Right lung (tissue), 5 donors: Measurements from ENCODE around the gene TNFSF12. TPM values are rescaled to one million over a fixed set of nuclear protein-coding genes. Genes with fewer than 3 reads are reported as not detected.
A peak's percentile ranks its signal among the peaks of the same experiment; 100 is the strongest.
"Not testable (repeated sequence)": the region's sequence is repeated elsewhere in the genome, so short reads cannot be mapped to it uniquely, and the experiment has no call there.

Source experiments
- DNase-seq, 2 donors: peaks; one replicate each; pipeline ENCODE4 v3.0.0-alpha.2; 2013
- polyA plus RNA-seq, 5 donors: library from polyadenylated mRNA; unstranded; fragments of 120-200 nt; gene quantifications; one replicate each; pipeline versions ENCODE4 v1.2.1 to v1.2.3, GENCODE V29; 2013; ENCODE audit warnings: inconsistent platforms in 1 of 5, low replicate concordance in 1 of 5; ENCODE audit not compliant: insufficient read length in 5 of 5, insufficient read depth in 1 of 5

Gene TNFSF12
- polyA plus RNA-seq, 5 donors = 20.1 to 40.5 (median 31.3) TPM

DNA sequence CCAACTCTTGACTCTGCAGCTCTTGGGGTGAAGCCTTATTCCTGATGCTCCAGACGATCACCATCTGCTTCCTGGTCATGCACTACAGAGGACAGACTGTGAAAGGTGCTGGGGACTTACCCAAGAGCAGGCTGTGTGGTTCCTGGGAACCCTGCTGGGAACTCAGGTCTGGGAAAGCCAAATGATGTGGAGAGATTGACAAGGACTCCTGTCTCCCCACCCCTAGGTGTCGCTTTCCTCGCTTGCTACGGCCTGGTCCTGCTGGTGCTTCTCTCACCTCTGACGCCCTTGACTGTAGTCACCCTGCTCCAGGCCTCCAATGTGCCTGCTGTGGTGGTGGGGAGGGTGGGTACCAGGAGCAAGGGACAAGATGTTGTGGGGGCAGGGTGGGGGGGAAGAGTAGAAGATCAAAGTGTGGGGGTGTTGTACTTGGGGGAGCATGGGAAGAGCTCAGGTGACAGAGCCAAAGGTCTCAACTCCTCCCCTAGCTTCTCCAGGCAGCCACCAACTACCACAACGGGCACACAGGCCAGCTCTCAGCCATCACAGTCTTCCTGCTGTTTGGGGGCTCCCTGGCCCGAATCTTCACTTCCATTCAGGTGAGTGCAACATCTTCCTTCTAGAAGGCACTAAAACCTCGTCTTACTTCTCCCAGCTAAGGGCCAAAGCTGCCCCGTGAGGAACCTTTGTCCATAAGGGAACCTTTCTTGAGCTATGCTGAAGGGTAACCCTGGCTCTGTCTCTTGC is 38.0 kb downstream of the TNFSF12 start:
- DNase-seq = no peak

GRCh38 chr17:7587420-7588151 is 38.7 kb downstream of the TNFSF12 start:
- DNase-seq = no peak

- DNase-seq = no peak
These were observed 39.8 kb downstream of the TNFSF12 start for GRCh38 chr17:7588553-7589203.

DNA sequence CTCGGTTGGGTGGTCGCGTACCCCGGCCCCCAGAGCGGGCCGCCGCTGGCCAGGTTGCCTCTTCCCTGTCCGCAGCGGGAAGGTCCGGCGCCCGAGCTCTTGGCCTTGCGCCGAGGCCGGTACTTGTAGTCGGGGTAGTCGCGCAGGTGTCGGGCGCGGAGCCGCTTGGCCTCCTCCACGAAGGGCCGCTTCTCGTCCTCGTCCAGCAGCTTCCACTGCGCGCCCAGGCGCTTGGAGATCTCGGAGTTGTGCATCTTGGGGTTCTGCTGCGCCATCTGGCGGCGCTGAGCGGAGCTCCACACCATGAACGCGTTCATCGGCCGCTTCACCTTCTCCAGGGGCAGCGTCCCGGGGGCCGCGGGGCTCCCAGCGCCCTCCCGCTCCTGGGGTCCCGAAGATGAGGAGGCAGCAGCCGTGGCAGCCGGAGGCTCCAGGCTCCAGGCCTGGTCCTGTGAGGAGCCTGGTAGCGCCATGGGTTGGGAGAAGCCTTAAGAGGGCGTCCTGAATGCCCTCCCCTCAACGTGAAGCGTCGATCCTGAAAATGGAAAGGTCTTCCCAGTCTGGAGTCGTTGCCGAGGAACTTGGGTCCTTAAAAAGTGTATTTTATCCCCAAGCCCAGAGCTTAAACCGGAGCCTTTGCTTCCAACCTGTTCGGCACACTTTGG is 40.5 kb downstream of the TNFSF12 start:
- peak; percentile 75 to 79 for DNase-seq

DNA sequence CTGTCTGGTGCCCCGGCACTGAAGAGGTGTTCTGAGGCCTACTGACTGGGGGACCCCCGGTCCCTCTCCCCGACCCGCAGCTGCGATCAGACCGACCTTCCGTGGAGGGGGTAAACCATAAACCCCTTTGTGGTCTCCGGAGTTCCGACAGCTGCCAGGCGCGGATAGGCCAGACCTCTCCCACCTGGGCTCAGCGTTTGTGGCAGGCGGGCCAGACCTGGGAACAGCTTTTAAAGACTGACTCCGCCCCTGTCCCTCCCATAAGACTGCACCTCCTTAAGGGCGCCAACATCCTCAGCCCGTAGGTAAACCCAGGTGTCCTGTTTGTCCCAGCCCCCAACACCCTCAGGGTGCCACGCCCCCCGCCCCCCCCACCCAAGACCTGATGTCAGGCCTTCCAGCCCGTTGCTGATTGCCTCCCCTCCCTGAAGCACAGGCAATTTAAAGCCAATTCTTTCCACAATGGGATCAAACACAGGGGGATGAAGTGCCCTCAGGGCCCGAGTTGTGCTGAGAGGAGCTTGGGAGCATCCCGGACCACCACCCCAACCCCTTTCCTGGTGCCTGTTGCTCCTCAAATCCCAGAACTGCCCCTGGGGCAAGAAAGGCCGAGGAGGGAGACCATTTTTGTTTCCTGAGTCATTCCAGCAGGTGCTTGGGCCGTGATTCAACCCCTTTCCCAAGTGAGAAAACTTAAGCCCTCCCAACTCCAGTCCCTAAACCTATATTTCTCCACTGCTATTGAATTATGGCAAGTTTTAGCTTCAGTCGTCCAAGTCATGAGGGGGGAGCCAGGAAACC is 41.2 kb downstream of the TNFSF12 start, which contains the start of gene SOX15:
TSS of gene SOX15 (minus strand) at position 204 of the 801 bp plus-strand sequence. CDS start 418 bp downstream, outside the sequence.
- no peak for DNase-seq

DNA sequence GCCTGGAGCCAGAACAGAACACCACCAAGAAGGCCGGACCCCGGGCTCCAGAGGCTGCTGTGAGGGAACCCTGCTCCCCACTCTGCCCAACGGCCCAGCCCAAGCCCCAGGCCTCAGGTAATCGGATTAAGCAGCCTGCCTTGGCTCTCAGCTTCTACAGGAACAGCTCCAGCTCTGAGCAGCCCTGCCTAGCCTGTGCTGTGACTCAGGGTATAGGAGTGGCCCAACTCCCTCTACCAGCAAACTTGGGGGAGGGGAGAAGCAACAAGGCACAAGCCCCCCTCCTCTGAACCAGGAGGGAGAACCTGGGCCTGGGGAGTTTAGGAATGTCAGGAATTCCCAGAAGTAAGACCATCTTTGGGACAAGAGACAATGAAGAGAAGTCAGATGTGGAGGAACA is 41.9 kb downstream of the TNFSF12 start:
- no peak for DNase-seq

DNA sequence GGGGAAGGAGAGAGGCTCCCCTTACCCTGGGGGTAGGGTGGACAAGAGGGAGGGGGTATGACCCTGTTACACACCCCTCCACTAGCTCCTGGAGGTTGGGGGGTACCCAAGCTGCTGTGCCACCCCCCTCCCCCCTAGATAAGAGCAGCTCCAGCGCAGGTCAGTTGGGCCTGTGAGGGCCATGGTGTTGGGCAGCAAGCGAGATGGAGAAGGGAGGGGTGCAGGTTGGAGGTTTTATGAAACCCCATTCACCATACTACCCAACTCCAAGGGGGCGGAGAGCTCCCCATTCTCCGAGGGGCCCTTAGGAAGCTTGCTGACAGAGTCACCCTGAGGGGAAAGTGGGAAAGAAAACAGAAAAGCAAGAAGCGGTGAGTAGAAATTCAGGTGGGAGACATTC is 42.7 kb downstream of the TNFSF12 start:
- no peak for DNase-seq

DNA sequence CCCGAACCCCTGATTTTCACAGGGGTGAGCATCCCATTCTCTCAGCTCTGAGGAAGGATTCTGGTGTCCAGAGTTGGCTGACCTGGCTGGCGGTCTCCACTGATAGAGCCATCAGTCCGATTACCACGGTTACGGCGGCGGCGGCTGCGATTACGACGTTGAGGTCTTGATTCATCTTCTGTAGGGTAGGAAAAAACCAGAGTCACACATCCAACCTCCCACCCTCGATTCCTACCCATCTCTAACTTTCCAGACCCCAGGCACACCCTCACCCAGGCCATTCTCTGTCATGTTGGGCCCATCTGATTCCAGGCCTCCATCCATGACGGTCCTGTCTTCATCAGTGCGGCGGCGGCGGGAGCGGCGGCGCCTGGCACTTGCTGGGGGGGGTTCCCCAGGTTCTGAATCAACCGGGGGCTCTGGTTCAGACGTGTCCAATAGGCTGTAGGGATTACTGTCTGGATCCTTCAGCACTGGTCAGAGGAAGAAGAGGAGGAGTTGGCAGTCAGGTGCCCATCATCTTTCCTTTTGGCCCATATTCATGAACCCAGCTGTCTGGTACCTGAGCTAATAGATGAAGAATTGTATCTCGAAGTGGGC is 43.7 kb downstream of the TNFSF12 start:
- DNase-seq = no peak

- DNase-seq = no peak
These were observed 44.4 kb downstream of the TNFSF12 start for GRCh38 chr17:7593296-7593695.

GRCh38 chr17:7597561-7597960 is 48.7 kb downstream of the TNFSF12 start:
- not testable (repeated sequence) for DNase-seq

DNA sequence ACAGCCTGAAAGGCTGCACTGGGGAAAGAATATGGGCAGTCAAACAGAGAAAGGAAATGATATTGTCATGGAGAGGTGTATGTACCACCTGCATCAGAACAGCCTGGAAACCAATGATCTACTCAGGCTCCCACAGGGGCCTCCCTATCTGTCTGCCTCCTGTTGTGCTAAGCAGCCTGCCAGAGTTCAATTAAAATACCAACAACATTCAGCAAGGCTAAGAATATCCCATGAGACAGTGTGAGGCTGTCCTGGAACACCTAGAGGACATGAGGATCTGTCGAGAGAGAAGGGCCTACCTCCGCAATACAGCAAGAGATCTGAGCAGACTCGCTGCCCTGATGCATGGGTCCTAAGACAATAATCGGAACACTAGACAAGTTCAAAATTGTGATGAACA is 57.4 kb downstream of the TNFSF12 start:
- no peak for DNase-seq

Other genes starting within 250 kb of the TNFSF12 start
- 100 to 1,000 TPM; 224 to 373 (median 229) TPM for gene EIF5A, start 241.4 kb upstream of the TNFSF12 start, polyA plus RNA-seq
- 10 to 100 TPM; 65.7 to 91.2 (median 81.3) TPM for gene GPS2, start 233.7 kb upstream of the TNFSF12 start, polyA plus RNA-seq
- gene NEURL4, start 219.7 kb upstream of the TNFSF12 start, polyA plus RNA-seq = 10 to 100 TPM; 19.7 to 31.2 (median 28.1) TPM
- 1 to 10 TPM; 5.5 to 9.9 (median 7.5) TPM for gene ACAP1, start 212.5 kb upstream of the TNFSF12 start, polyA plus RNA-seq
- 10 to 100 TPM in 3 of 5 donors, 1 to 10 TPM in 2; 9.6 to 13.9 (median 10.3) TPM for gene KCTD11, start 196.9 kb upstream of the TNFSF12 start, polyA plus RNA-seq
- gene TMEM95, start 193.9 kb upstream of the TNFSF12 start, polyA plus RNA-seq = not detected
- gene TNK1, start 168.0 kb upstream of the TNFSF12 start, polyA plus RNA-seq = 1 to 10 TPM; 5.1 to 6.8 (median 6.7) TPM
- 10 to 100 TPM; 39.3 to 74.6 (median 57.6) TPM for gene PLSCR3, start 154.5 kb upstream of the TNFSF12 start, polyA plus RNA-seq
- gene TMEM256, start 145.0 kb upstream of the TNFSF12 start, polyA plus RNA-seq = 10 to 100 TPM; 67.5 to 86.1 (median 74.5) TPM
- 10 to 100 TPM; 22.6 to 36.3 (median 31.7) TPM for gene NLGN2, start 141.2 kb upstream of the TNFSF12 start, polyA plus RNA-seq
- not detected for gene SPEM1, start 128.7 kb upstream of the TNFSF12 start, polyA plus RNA-seq
- gene SPEM2, start 123.4 kb upstream of the TNFSF12 start, polyA plus RNA-seq = not detected
- gene SPEM3, start 120.2 kb upstream of the TNFSF12 start, polyA plus RNA-seq = not detected
- gene TMEM102, start 113.6 kb upstream of the TNFSF12 start, polyA plus RNA-seq = 1 to 10 TPM; 2.1 to 3.2 (median 2.4) TPM
- 1 to 10 TPM; 1.4 to 2.5 (median 1.9) TPM for gene FGF11, start 109.5 kb upstream of the TNFSF12 start, polyA plus RNA-seq
- gene CHRNB1, start 104.0 kb upstream of the TNFSF12 start, polyA plus RNA-seq = 10 to 100 TPM in 3 of 5 donors, 1 to 10 TPM in 2; 9.0 to 14.8 (median 10.5) TPM
- 10 to 100 TPM; 36.6 to 52.9 (median 43.8) TPM for gene ZBTB4, start 69.4 kb upstream of the TNFSF12 start, polyA plus RNA-seq
- under 1 TPM; 0.15 to 0.40 (median 0.35) TPM for gene SLC35G6, start 67.6 kb upstream of the TNFSF12 start, polyA plus RNA-seq
- gene POLR2A, start 64.7 kb upstream of the TNFSF12 start, polyA plus RNA-seq = 100 to 1,000 TPM in 1 of 5 donors, 10 to 100 TPM in 4; 79.6 to 127 (median 89.6) TPM
- 10 to 100 TPM; 16.2 to 23.2 (median 17.2) TPM for gene TNFSF13, start 9.7 kb downstream of the TNFSF12 start, polyA plus RNA-seq
- 10 to 100 TPM; 61.1 to 72.4 (median 70.5) TPM for gene SENP3, start 12.9 kb downstream of the TNFSF12 start, polyA plus RNA-seq
- 10 to 100 TPM; 30.7 to 40.7 (median 32.3) TPM for gene CD68, start 30.6 kb downstream of the TNFSF12 start, polyA plus RNA-seq
- 10 to 100 TPM; 83.2 to 98.1 (median 93.5) TPM for gene MPDU1, start 34.8 kb downstream of the TNFSF12 start, polyA plus RNA-seq
- gene SOX15, start 41.0 kb downstream of the TNFSF12 start, polyA plus RNA-seq = 1 to 10 TPM; 1.4 to 2.5 (median 1.8) TPM
- 10 to 100 TPM; 33.0 to 43.8 (median 38.6) TPM for gene FXR2, start 65.8 kb downstream of the TNFSF12 start, polyA plus RNA-seq
- 10 to 100 TPM; 70.6 to 93.8 (median 86.2) TPM for gene SAT2, start 78.8 kb downstream of the TNFSF12 start, polyA plus RNA-seq
- gene SHBG, start 81.1 kb downstream of the TNFSF12 start, polyA plus RNA-seq = 1 to 10 TPM; 1.1 to 2.0 (median 1.2) TPM
- gene ATP1B2, start 101.9 kb downstream of the TNFSF12 start, polyA plus RNA-seq = 10 to 100 TPM; 20.5 to 31.5 (median 25.5) TPM
- gene TP53, start 138.4 kb downstream of the TNFSF12 start, polyA plus RNA-seq = 10 to 100 TPM; 68.9 to 88.2 (median 78.4) TPM
- gene WRAP53, start 139.4 kb downstream of the TNFSF12 start, polyA plus RNA-seq = 10 to 100 TPM; 10.3 to 17.5 (median 13.3) TPM
- 10 to 100 TPM; 28.2 to 37.8 (median 32.1) TPM for gene EFNB3, start 156.1 kb downstream of the TNFSF12 start, polyA plus RNA-seq
- 1 to 10 TPM; 1.1 to 3.8 (median 2.1) TPM for gene DNAH2, start 168.7 kb downstream of the TNFSF12 start, polyA plus RNA-seq